AG04449 (cell line): ENCODE data around the gene SCMH1.
A peak's percentile ranks its signal among the peaks of the same experiment; 100 is the strongest.

Experiments used
- CTCF ChIA-PET: fragments of 350-600 bp; formaldehyde crosslinking; extraction: SDS; loops from one replicate; lab custom pipeline; 2021; ENCODE audit warnings: antibody characterized with exemption; lab: Yijun Ruan, JAX
- POLR2A ChIA-PET: fragments of 400-600, 350-600 bp; formaldehyde crosslinking; extraction: SDS; loops from one replicate; lab custom pipeline; 2020; ENCODE audit warnings: antibody characterized with exemption, inconsistent platforms; lab: Yijun Ruan, JAX
- DNase-seq: peaks from one replicate; pipeline ENCODE4 v3.0.0-alpha.2; 2010; ENCODE audit warnings: low read depth, low spot score
- H3K4me3 ChIP-seq: 2 replicates; pipeline ENCODE4 v1.5.1; 2011; ENCODE audit warnings: low read depth, mild to moderate bottlenecking, control low read depth, low read length
- CTCF ChIP-seq: IDR thresholded peaks from one replicate; pipeline ENCODE4 v1.5.1; 2011; ENCODE audit warnings: mild to moderate bottlenecking, moderate library complexity, low read length, control low read depth, inconsistent platforms; ENCODE audit not compliant: insufficient read depth; ENCODE audit errors: missing control alignments

SCMH1 gene

GRCh38 chr1:41078616-41079015 is 163.5 kb downstream of the SCMH1 start:
- CTCF ChIA-PET = no interaction called here
- POLR2A ChIA-PET = no interaction called here
- TF ChIP-seq CTCF = no peak
- no peak overlapping the region for H3K4me3 ChIP-seq
- no peak for DNase-seq

- CTCF ChIA-PET = no interaction called here
- POLR2A ChIA-PET = no interaction called here
These were observed 163.9 kb downstream of the SCMH1 start for GRCh38 chr1:41078193-41078592.

GRCh38 chr1:41073971-41074370 is 168.1 kb downstream of the SCMH1 start:
- peak; percentile 5 for DNase-seq
- POLR2A ChIA-PET = no interaction called here
- CTCF ChIA-PET = no interaction called here
- H3K4me3 ChIP-seq = no peak overlapping the region
- TF ChIP-seq CTCF = no peak

More at GRCh38 chr1:41078193-41078592, 163.9 kb downstream of the SCMH1 start:
- no peak for TF ChIP-seq CTCF
- DNase-seq = no peak
- H3K4me3 ChIP-seq = no peak overlapping the region

- POLR2A ChIA-PET = no interaction called here
- H3K4me3 ChIP-seq = no peak overlapping the region
- TF ChIP-seq CTCF = no peak
- CTCF ChIA-PET = no interaction called here
- peak; percentile 14 for DNase-seq
These were observed 170.1 kb downstream of the SCMH1 start for GRCh38 chr1:41072051-41072450.

GRCh38 chr1:41056907-41057306 is 185.2 kb downstream of the SCMH1 start:
- DNase-seq = no peak
- CTCF ChIA-PET = no interaction called here
- H3K4me3 ChIP-seq = no peak overlapping the region
- TF ChIP-seq CTCF = no peak
- POLR2A ChIA-PET = no interaction called here

GRCh38 chr1:41053316-41053715 is 188.8 kb downstream of the SCMH1 start:
- no peak for TF ChIP-seq CTCF
- H3K4me3 ChIP-seq = no peak overlapping the region
- no peak for DNase-seq
- CTCF ChIA-PET = no interaction called here
- POLR2A ChIA-PET = no interaction called here

- no peak for TF ChIP-seq CTCF
- H3K4me3 ChIP-seq = no peak overlapping the region
- no peak for DNase-seq
- CTCF ChIA-PET = interaction anchor here (1.8 kb wide), 1 partner anchor 12 kb away, joined by 5 read pairs; no protein-coding TSS in a partner anchor
- POLR2A ChIA-PET = no interaction called here
These were observed 191.1 kb downstream of the SCMH1 start for GRCh38 chr1:41051022-41051421.
